Measurements from ENCODE around the gene MAP1LC3B.

MAP1LC3B gene

GRCh38 chr16:87435372-87436224 is 43.5 kb downstream of the MAP1LC3B start:
- DNase-seq = no peak

GRCh38 chr16:87436225-87437172 is 44.4 kb downstream of the MAP1LC3B start:
- no peak for DNase-seq

- DNase-seq = no peak
Observed at GRCh38 chr16:87437327-87437726, 45.2 kb downstream of the MAP1LC3B start.

GRCh38 chr16:87437911-87438610 is 45.9 kb downstream of the MAP1LC3B start:
- DNase-seq = no peak

GRCh38 chr16:87438611-87438985 is 46.5 kb downstream of the MAP1LC3B start:
- DNase-seq = no peak

GRCh38 chr16:87439926-87440325 is 47.8 kb downstream of the MAP1LC3B start:
- no peak for DNase-seq

GRCh38 chr16:87441886-87442580 is 49.9 kb downstream of the MAP1LC3B start:
- DNase-seq = no peak

- no peak for DNase-seq
Observed at GRCh38 chr16:87442581-87442966, 50.4 kb downstream of the MAP1LC3B start.

GRCh38 chr16:87443016-87443415 is 50.9 kb downstream of the MAP1LC3B start:
- no peak for DNase-seq

GRCh38 chr16:87443964-87444363 is 51.8 kb downstream of the MAP1LC3B start:
- no peak for DNase-seq

- no peak for DNase-seq
Observed at GRCh38 chr16:87445486-87445885, 53.4 kb downstream of the MAP1LC3B start.

GRCh38 chr16:87446479-87446878 is 54.3 kb downstream of the MAP1LC3B start:
- DNase-seq = no peak

GRCh38 chr16:87447323-87447722 is 55.2 kb downstream of the MAP1LC3B start:
- DNase-seq = no peak

- DNase-seq = no peak
Observed at GRCh38 chr16:87448866-87449265, 56.7 kb downstream of the MAP1LC3B start.

GRCh38 chr16:87451563-87452210 is 59.6 kb downstream of the MAP1LC3B start:
- DNase-seq = no peak

- DNase-seq = no peak
Observed at GRCh38 chr16:87453326-87453725, 61.2 kb downstream of the MAP1LC3B start.

Data from NCI-H1436 treated with DMSO at 0.1 percent for 48 hours (cell line).